ENCODE results near the gene VWCE.
"Not testable (repeated sequence)": the region's sequence is repeated elsewhere in the genome, so short reads cannot be mapped to it uniquely, and the experiment has no call there.

DNA sequence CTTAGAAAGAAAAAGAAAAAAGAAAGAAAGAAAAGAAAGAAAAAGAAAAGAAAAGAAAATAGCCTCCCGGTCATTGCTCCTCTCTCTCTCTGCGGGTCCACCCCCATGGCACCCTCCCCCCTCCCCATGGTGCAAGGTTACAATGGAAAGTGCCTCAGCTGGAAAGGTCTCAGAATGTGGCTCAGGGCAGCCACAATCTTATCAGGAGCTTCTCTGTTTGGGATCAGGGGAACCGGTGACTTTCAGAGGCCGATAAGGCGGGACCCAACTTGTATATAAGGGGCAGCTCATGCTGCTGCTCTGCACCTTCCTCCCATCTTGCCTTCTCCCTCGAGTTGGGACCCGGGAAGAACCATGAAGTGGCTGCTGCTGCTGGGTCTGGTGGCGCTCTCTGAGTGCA lies 73.1 kb downstream of the VWCE start, which contains the start of gene PGA4:
- TF ChIP-seq, protein P1, sequence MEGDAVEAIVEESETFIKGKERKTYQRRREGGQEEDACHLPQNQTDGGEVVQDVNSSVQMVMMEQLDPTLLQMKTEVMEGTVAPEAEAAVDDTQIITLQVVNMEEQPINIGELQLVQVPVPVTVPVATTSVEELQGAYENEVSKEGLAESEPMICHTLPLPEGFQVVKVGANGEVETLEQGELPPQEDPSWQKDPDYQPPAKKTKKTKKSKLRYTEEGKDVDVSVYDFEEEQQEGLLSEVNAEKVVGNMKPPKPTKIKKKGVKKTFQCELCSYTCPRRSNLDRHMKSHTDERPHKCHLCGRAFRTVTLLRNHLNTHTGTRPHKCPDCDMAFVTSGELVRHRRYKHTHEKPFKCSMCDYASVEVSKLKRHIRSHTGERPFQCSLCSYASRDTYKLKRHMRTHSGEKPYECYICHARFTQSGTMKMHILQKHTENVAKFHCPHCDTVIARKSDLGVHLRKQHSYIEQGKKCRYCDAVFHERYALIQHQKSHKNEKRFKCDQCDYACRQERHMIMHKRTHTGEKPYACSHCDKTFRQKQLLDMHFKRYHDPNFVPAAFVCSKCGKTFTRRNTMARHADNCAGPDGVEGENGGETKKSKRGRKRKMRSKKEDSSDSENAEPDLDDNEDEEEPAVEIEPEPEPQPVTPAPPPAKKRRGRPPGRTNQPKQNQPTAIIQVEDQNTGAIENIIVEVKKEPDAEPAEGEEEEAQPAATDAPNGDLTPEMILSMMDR (IDR thresholded peaks at IDR 0.05; ENCODE audit: low read depth, low read length), result not testable (repeated sequence)
- not testable (repeated sequence) for TF ChIP-seq EZH2phosphoT487 (IDR thresholded peaks at IDR 0.05; ENCODE audit: low read depth)

Data from OCI-LY3 (cell line).